BE2C (cell line): ENCODE data around the gene SNX30.

Experiments
- DNase-seq: peaks from one replicate; pipeline ENCODE4 v3.0.0-alpha.2; 2020
- H3K27me3 ChIP-seq: fragments of 250-450 bp; sonication (Bioruptor Pico); 2 replicates; pipeline ENCODE4 v1.5.1; 2020; ENCODE audit warnings: mild to moderate bottlenecking
- H3K36me3 ChIP-seq: fragments of 250-450 bp; sonication (Bioruptor Pico); 2 replicates; pipeline ENCODE4 v1.5.1; 2020; ENCODE audit warnings: mild to moderate bottlenecking
- H3K4me1 ChIP-seq: fragments of 250-450 bp; sonication (Bioruptor Pico); 2 replicates; pipeline ENCODE4 v1.5.1; 2020
- H3K4me3 ChIP-seq: 2 replicates; pipeline ENCODE4 v1.5.1; 2011; ENCODE audit warnings: low read depth, low read length
- H3K9me3 ChIP-seq: fragments of 250-450 bp; sonication (Bioruptor Pico); 2 replicates; pipeline ENCODE4 v1.5.1; 2020
- TF ChIP-seq, protein P1 (sequence below): IDR thresholded peaks from 2 replicates; pipeline ENCODE4 v1.5.1; 2012; ENCODE audit warnings: mild to moderate bottlenecking, low read depth, low read length

SNX30 gene

DNA sequence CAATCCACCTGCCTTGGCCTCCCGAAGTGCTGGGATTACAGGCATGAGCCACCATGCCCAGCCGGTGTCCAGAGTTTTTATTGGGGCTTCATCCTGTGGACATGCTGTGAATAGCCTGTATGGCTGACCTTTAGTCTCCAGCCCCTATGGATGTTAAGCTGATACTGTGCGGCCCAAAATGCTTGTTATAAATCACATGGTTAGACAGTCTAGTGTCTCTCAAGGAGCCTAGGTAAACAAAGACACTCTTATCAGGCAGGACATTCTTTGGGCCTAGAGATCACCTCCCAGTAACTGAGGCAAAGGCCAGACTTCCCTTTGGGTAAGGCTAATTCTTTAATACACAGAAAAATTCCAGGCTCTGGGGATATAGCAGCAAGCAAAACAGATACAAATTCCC lies 162.1 kb downstream of the SNX30 start:
- Histone ChIP-seq H3K27me3 (0 out of 2 replicates have a peak, but pooled peaks cover 3% of the 10 kb centered on the region), H3K4me3 (no peak overlapping the region), H3K36me3 (no peaks in the 10 kb centered on the region), H3K4me1 (no peaks in the 10 kb centered on the region), H3K9me3 (no peaks in the 10 kb centered on the region)
- TF ChIP-seq, protein P1, sequence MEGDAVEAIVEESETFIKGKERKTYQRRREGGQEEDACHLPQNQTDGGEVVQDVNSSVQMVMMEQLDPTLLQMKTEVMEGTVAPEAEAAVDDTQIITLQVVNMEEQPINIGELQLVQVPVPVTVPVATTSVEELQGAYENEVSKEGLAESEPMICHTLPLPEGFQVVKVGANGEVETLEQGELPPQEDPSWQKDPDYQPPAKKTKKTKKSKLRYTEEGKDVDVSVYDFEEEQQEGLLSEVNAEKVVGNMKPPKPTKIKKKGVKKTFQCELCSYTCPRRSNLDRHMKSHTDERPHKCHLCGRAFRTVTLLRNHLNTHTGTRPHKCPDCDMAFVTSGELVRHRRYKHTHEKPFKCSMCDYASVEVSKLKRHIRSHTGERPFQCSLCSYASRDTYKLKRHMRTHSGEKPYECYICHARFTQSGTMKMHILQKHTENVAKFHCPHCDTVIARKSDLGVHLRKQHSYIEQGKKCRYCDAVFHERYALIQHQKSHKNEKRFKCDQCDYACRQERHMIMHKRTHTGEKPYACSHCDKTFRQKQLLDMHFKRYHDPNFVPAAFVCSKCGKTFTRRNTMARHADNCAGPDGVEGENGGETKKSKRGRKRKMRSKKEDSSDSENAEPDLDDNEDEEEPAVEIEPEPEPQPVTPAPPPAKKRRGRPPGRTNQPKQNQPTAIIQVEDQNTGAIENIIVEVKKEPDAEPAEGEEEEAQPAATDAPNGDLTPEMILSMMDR = no peak
- no peak for DNase-seq

DNA sequence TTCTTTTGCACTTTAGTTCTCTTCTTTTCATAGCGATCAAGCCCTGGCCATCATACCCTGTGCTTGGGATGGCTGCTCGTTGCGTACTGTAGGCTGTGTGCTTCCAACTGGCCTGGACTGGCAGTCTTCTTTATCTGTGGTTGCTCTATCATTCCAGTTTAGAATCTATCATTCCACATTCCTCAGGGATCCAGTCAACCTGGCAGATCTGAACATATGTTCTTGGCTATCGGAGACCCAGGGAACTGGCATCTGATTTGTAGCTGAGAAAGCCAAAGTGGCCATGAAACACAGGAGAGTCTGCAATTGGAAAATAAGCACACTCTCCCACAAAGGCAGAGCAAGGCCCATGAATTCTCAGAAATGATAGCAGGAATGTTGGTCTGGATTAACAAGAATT lies 162.8 kb downstream of the SNX30 start:
- TF ChIP-seq, protein P1 = no peak
- DNase-seq = no peak
- H3K4me3 ChIP-seq = no peak overlapping the region
- no peaks in the 10 kb centered on the region for H3K4me1 ChIP-seq
- H3K9me3 ChIP-seq = no peaks in the 10 kb centered on the region
- 0 out of 2 replicates have a peak, but pooled peaks cover 3% of the 10 kb centered on the region for H3K27me3 ChIP-seq
- no peaks in the 10 kb centered on the region for H3K36me3 ChIP-seq

DNA sequence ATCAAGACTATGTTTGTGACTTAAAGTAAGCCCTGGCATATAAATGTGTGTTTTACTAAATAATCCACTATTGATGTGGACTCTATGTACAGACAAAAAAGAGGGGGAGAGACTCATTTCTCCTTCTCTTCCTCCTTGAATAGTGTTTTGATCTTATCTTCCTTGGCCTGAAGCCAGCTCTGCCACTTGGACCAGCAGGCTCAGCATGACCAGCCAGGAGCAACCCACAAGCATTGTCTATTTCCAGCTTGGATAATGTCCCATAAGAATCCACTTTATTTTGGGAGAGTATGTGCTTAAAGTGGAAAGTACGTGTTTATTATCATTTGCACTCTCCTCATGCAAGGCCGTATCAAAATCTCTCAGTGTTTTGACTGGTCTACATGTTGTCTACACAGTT lies 164.0 kb downstream of the SNX30 start:
- Histone ChIP-seq H3K27me3 (no peaks in the 10 kb centered on the region), H3K9me3 (no peaks in the 10 kb centered on the region), H3K4me1 (no peaks in the 10 kb centered on the region), H3K4me3 (no peak overlapping the region), H3K36me3 (no peaks in the 10 kb centered on the region)
- no peak for DNase-seq
- TF ChIP-seq, protein P1 = no peak

DNA sequence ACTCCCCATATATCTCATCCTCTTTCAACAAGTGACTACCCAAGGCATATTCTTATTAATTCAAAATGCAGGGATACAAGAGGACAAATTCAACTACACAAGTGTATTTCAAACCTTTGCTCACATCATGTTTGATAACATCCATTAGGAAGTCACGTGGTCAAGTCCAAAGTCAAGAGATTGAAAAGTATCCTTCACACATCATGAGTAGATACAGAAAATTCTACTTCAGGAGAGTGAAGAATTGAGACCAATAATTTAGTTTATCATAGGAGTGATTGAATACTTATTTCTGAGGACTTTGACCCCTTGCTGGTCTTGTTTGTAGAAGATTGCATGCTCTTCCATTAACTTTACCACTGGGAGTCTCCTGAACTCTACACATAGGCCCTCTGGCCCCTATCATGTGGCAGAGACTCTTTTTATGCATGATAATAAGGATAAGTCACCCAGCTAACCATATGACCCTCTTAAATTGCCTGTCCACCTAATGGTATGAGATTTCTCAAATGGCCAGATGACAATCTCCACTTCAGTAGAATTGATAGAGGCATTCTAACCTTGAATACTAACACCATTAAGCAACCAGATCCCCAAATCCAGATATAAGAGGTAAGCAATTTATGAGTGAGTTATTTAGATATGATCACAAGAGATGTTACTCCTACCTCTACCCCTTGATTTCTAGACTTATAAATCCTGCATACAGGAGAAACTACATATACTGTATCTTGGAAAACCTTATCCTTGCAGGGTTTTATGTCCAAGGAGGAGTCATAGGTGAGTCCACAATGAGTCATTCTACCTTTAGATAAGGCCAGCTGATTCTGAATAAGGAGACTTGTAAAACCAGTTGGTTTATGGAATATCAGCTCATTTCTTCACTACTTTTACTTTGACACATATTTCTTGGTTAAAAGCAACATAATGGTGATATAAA lies 166.8 kb downstream of the SNX30 start:
- H3K9me3 ChIP-seq = no peaks in the 10 kb centered on the region
- H3K27me3 ChIP-seq = peaks cover 3% of the 10 kb centered on the region; the same call in 1 of the 2 replicates
- H3K4me1 ChIP-seq = no peaks in the 10 kb centered on the region
- H3K36me3 ChIP-seq = no peaks in the 10 kb centered on the region
- TF ChIP-seq, protein P1 = no peak
- DNase-seq = no peak
- H3K4me3 ChIP-seq = no peak overlapping the region

DNA sequence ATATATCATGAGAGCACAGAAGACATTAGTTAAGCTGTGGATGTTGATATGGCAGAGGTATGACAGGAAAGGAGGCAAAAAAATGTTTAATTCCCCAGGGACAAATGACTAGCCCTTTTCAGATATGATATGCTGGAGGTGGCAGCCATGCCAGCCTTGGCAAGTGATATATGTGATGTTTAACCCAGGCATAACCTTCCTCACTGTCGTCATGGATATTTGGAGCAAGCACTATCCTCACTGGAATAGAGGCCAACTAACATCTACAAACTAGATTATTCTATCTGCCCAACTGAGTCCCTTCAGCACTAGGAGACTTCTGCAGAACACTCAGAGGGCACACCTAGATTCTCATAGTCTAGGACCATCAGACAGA lies 167.4 kb downstream of the SNX30 start:
- H3K9me3 ChIP-seq = no peaks in the 10 kb centered on the region
- H3K4me3 ChIP-seq = no peak overlapping the region
- H3K36me3 ChIP-seq = no peaks in the 10 kb centered on the region
- H3K4me1 ChIP-seq = no peaks in the 10 kb centered on the region
- TF ChIP-seq, protein P1 = no peak
- H3K27me3 ChIP-seq = peaks cover 3% of the 10 kb centered on the region; the same call in 1 of the 2 replicates
- DNase-seq = no peak

DNA sequence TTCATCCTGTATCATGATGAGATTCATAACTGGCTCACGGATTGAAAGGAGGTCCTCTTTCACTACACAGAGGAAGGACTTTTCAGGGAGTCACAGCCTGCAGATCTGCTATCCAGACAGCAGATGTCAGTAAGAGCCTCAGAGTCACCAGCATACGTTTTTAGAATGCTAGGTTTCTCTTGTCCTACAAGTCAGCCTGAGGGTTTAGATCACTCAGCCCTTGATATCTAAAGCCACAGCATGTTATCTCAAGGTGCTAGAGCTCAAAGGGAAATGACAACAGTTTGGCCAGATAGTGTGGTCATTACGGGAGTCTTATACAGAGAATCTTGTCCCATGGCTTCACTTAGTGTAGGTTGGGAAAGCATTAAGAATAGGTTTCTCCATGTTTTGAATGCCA lies 171.0 kb downstream of the SNX30 start:
- Histone ChIP-seq H3K36me3 (no peaks in the 10 kb centered on the region), H3K4me3 (no peak overlapping the region), H3K27me3 (peaks cover 3% of the 10 kb centered on the region; the same call in 1 of the 2 replicates), H3K4me1 (no peaks in the 10 kb centered on the region), H3K9me3 (no peaks in the 10 kb centered on the region)
- DNase-seq = peak; percentile 11
- TF ChIP-seq, protein P1 = peak; percentile 68
